DND-41 (cell line): ENCODE results near the gene EPAS1.

Source experiments
- ATAC-seq: fragments of 200-7000 bp; cut with Tn5 transposase; 3 replicates; pipeline ENCODE4 v1.9.1; 2021; ENCODE audit warnings: low read depth; ENCODE audit not compliant: insufficient read depth
- DNase-seq: peaks from one replicate; pipeline ENCODE4 v3.0.0-alpha.2; 2020
- H2AFZ ChIP-seq: 2 replicates; pipeline ENCODE4 v1.6.0; 2012; ENCODE audit warnings: low read depth, low read length
- H3K27ac ChIP-seq: 2 replicates; pipeline ENCODE4 v1.5.1; 2012; ENCODE audit warnings: low read length, inconsistent platforms
- H3K27me3 ChIP-seq: fragments of 200-600 bp; sonication (generic); 2 replicates; pipeline ENCODE4 v1.6.0; 2012; ENCODE audit warnings: low read length, mild to moderate bottlenecking, inconsistent platforms; ENCODE audit not compliant: insufficient read depth, poor library complexity
- H3K36me3 ChIP-seq: 2 replicates; pipeline ENCODE4 v1.5.1; 2012; ENCODE audit warnings: low read length, inconsistent platforms; ENCODE audit not compliant: insufficient read depth
- H3K4me1 ChIP-seq: 2 replicates; pipeline ENCODE4 v1.5.1; 2012; ENCODE audit warnings: mild to moderate bottlenecking, low read length; ENCODE audit not compliant: insufficient read depth
- H3K4me2 ChIP-seq: 2 replicates; pipeline ENCODE4 v1.6.0; 2012; ENCODE audit warnings: mild to moderate bottlenecking, moderate library complexity, low read length, inconsistent platforms; ENCODE audit not compliant: insufficient read depth
- H3K4me3 ChIP-seq, 2 experiments: fragments of 200-600 bp in 1 of 2; shearing (Covaris generic) in 1 of 2; 2 replicates each; pipeline ENCODE4 v1.5.1; 2012 to 2016; ENCODE audit warnings: inconsistent platforms in 2 of 2, low read length in 2 of 2, mild to moderate bottlenecking in 2 of 2, low read depth in 1 of 2, moderate library complexity in 1 of 2
- H3K79me2 ChIP-seq: 2 replicates; pipeline ENCODE4 v1.6.0; 2012; ENCODE audit warnings: low read length, inconsistent platforms; ENCODE audit not compliant: insufficient read depth
- H3K9ac ChIP-seq: 2 replicates; pipeline ENCODE4 v1.6.0; 2012; ENCODE audit warnings: low read depth, mild to moderate bottlenecking, inconsistent platforms, low read length, moderate library complexity
- H3K9me3 ChIP-seq: 2 replicates; pipeline ENCODE4 v1.5.1; 2012; ENCODE audit warnings: low read length, moderate library complexity, mild to moderate bottlenecking, inconsistent platforms; ENCODE audit not compliant: insufficient read depth, severe bottlenecking
- H4K20me1 ChIP-seq: 2 replicates; pipeline ENCODE4 v1.6.0; 2012; ENCODE audit warnings: low read length; ENCODE audit not compliant: insufficient read depth
- CTCF ChIP-seq: IDR thresholded peaks from 2 replicates; pipeline ENCODE4 v1.5.1; 2012; ENCODE audit warnings: borderline replicate concordance, low read length, moderate library complexity, mild to moderate bottlenecking; ENCODE audit not compliant: poor library complexity, severe bottlenecking; ENCODE audit errors: extremely low read depth
- EZH2 ChIP-seq: IDR thresholded peaks from 3 replicates; pipeline ENCODE4 v1.6.1; 2012; ENCODE audit warnings: borderline replicate concordance, low read depth, mild to moderate bottlenecking, moderate library complexity, low read length, inconsistent platforms; ENCODE audit not compliant: severe bottlenecking

EPAS1 gene

GRCh38 chr2:46257476-46257875 is 39.7 kb upstream of the EPAS1 start:
- Histone ChIP-seq H3K79me2 (no peaks in the 10 kb centered on the region), H3K27ac (no peak overlapping the region), H4K20me1 (no peaks in the 10 kb centered on the region), H3K9me3 (no peaks in the 10 kb centered on the region), H3K9ac (no peak overlapping the region), H3K27me3 (no peaks in the 10 kb centered on the region), H3K4me1 (no peaks in the 10 kb centered on the region), H3K4me3 (no peak overlapping the region), H2AFZ (no peak overlapping the region), H3K4me2 (no peak overlapping the region), H3K36me3 (no peaks in the 10 kb centered on the region)
- DNase-seq = no peak
- no peak for TF ChIP-seq CTCF
- TF ChIP-seq EZH2 = no peak
- ATAC-seq = peak; percentile 48; the same call in 1 of the 3 replicates

GRCh38 chr2:46257980-46258379 is 39.2 kb upstream of the EPAS1 start:
- no peaks in the 10 kb centered on the region for H3K36me3 ChIP-seq
- ATAC-seq (no peak), DNase-seq (no peak)
- no peak overlapping the region for H3K4me2 ChIP-seq
- no peak overlapping the region for H2AFZ ChIP-seq
- H3K27me3 ChIP-seq = no peaks in the 10 kb centered on the region
- no peak overlapping the region for H3K4me3 ChIP-seq
- H3K4me1 ChIP-seq = no peaks in the 10 kb centered on the region
- H3K79me2 ChIP-seq = no peaks in the 10 kb centered on the region
- no peaks in the 10 kb centered on the region for H3K9me3 ChIP-seq
- no peak overlapping the region for H3K27ac ChIP-seq
- TF ChIP-seq CTCF (no peak), EZH2 (no peak)
- no peak overlapping the region for H3K9ac ChIP-seq
- H4K20me1 ChIP-seq = no peaks in the 10 kb centered on the region

GRCh38 chr2:46258937-46259776 is 38.0 kb upstream of the EPAS1 start:
- Histone ChIP-seq H3K4me2 (no peak overlapping the region), H2AFZ (no peak overlapping the region), H3K9me3 (no peaks in the 10 kb centered on the region), H3K4me1 (no peaks in the 10 kb centered on the region), H3K36me3 (no peaks in the 10 kb centered on the region), H3K9ac (no peak overlapping the region), H3K27ac (no peak overlapping the region), H4K20me1 (no peaks in the 10 kb centered on the region), H3K27me3 (no peaks in the 10 kb centered on the region), H3K4me3 (no peak overlapping the region), H3K79me2 (no peaks in the 10 kb centered on the region)
- ATAC-seq (no peak), DNase-seq (no peak)
- TF ChIP-seq CTCF = no peak
- TF ChIP-seq EZH2 = no peak
